ENCODE results near the gene SLC22A15. TPM values are rescaled to one million over a fixed set of nuclear protein-coding genes. Genes with fewer than 3 reads are reported as not detected.
"Not testable (repeated sequence)": the region's sequence is repeated elsewhere in the genome, so short reads cannot be mapped to it uniquely, and the experiment has no call there.

Gene SLC22A15
- total RNA-seq, 1 donor from 2014 or later, result 9.8 TPM

GRCh38 chr1:115989699-115990098 lies 13.4 kb downstream of the SLC22A15 start:
- Mint-ChIP-seq H3K4me3 (ENCODE audit: unreplicated experiment) (no peak overlapping the region), H3K27me3 (ENCODE audit: low read depth) (no peaks in the 10 kb centered on the region), H3K36me3 (ENCODE audit: low read depth) (peaks cover 11% of the 10 kb centered on the region), H3K4me1 (ENCODE audit: low read depth) (peaks cover 3% of the 10 kb centered on the region), H3K27ac (ENCODE audit: unreplicated experiment) (no peak overlapping the region), H3K9me3 (ENCODE audit: low read depth) (no peaks in the 10 kb centered on the region)
- no peak for DNase-seq (ENCODE audit: low spot score)
- no peak for TF ChIP-seq CTCF (IDR thresholded peaks at IDR 0.05)

GRCh38 chr1:115991909-115992308 lies 15.6 kb downstream of the SLC22A15 start:
- Mint-ChIP-seq H3K4me3 (ENCODE audit: unreplicated experiment) (no peak overlapping the region), H3K27me3 (ENCODE audit: low read depth) (no peaks in the 10 kb centered on the region), H3K4me1 (ENCODE audit: low read depth) (peaks cover under 1% of the 10 kb centered on the region), H3K27ac (ENCODE audit: unreplicated experiment) (no peak overlapping the region), H3K36me3 (ENCODE audit: low read depth) (peaks cover 15% of the 10 kb centered on the region), H3K9me3 (ENCODE audit: low read depth) (peaks cover 3% of the 10 kb centered on the region)
- no peak for DNase-seq (ENCODE audit: low spot score)
- TF ChIP-seq CTCF (IDR thresholded peaks at IDR 0.05), result no peak

- Mint-ChIP-seq H3K9me3 (ENCODE audit: low read depth) (peaks cover 34% of the 10 kb centered on the region), H3K4me1 (ENCODE audit: low read depth) (peaks cover 18% of the 10 kb centered on the region), H3K36me3 (ENCODE audit: low read depth) (peaks cover 49% of the 10 kb centered on the region)
- H3K27me3 Mint-ChIP-seq (ENCODE audit: low read depth); DNase-seq (ENCODE audit: low spot score); H3K4me3 Mint-ChIP-seq (ENCODE audit: unreplicated experiment); H3K27ac Mint-ChIP-seq (ENCODE audit: unreplicated experiment): not testable (repeated sequence)
Measured at GRCh38 chr1:115997921-115998320, 21.6 kb downstream of the SLC22A15 start.

GRCh38 chr1:116001739-116002487 lies 25.6 kb downstream of the SLC22A15 start:
- Mint-ChIP-seq H3K27me3 (ENCODE audit: low read depth) (no peaks in the 10 kb centered on the region), H3K9me3 (ENCODE audit: low read depth) (peaks cover 35% of the 10 kb centered on the region), H3K36me3 (ENCODE audit: low read depth) (peaks cover 52% of the 10 kb centered on the region), H3K4me1 (ENCODE audit: low read depth) (peaks cover 31% of the 10 kb centered on the region), H3K27ac (ENCODE audit: unreplicated experiment) (peak overlapping the region; percentile 69), H3K4me3 (ENCODE audit: unreplicated experiment) (no peak overlapping the region)
- no peak for TF ChIP-seq CTCF (IDR thresholded peaks at IDR 0.05)
- no peak for DNase-seq (ENCODE audit: low spot score)

GRCh38 chr1:116002781-116003420 lies 26.6 kb downstream of the SLC22A15 start:
- H3K9me3 Mint-ChIP-seq (ENCODE audit: low read depth), result peaks cover 26% of the 10 kb centered on the region
- peak overlapping the region; percentile 36 for H3K27ac Mint-ChIP-seq (ENCODE audit: unreplicated experiment)
- TF ChIP-seq CTCF (IDR thresholded peaks at IDR 0.05), result no peak
- H3K4me3 Mint-ChIP-seq (ENCODE audit: unreplicated experiment), result no peak overlapping the region
- H3K4me1 Mint-ChIP-seq (ENCODE audit: low read depth), result peaks cover 31% of the 10 kb centered on the region
- no peaks in the 10 kb centered on the region for H3K27me3 Mint-ChIP-seq (ENCODE audit: low read depth)
- DNase-seq (ENCODE audit: low spot score), result no peak
- peaks cover 47% of the 10 kb centered on the region for H3K36me3 Mint-ChIP-seq (ENCODE audit: low read depth)

Data from chondrocyte (in vitro differentiated cells).